B cell (primary cell): ENCODE data around the gene C7orf33. TPM values are rescaled to one million over a fixed set of nuclear protein-coding genes. Genes with fewer than 3 reads are reported as not detected.

Experiments
- ATAC-seq: fragments of 200-7000 bp; cut with Tn5 transposase; one replicate; pipeline ENCODE4 v1.10.0; 2021; ENCODE audit warnings: low read depth, mild to moderate bottlenecking, moderate number of reproducible peaks, moderate library complexity
- CTCF ChIA-PET: fragments of 350-600 bp; sonication (Branson Sonifier 250); formaldehyde crosslinking; loops from one replicate; lab custom pipeline; 2021; ENCODE audit warnings: antibody characterized with exemption, inconsistent platforms; lab: Charles Lee
- POLR2A ChIA-PET: fragments of 350-600 bp; sonication (Branson Sonifier 250); formaldehyde crosslinking; loops from one replicate; lab custom pipeline; 2021; ENCODE audit warnings: antibody characterized with exemption; lab: Charles Lee
- DNase-seq: peaks from one replicate; pipeline ENCODE4 v3.0.0; 2013
- H2AFZ ChIP-seq: 2 replicates; pipeline ENCODE4 v1.6.1; 2012; ENCODE audit warnings: mild to moderate bottlenecking, low read depth, low read length; ENCODE audit not compliant: insufficient read depth, poor library complexity, severe bottlenecking
- H3K27ac ChIP-seq, 2 donors: 1 replicate in 1 of 2; 2 replicates in 1 of 2; pipeline ENCODE4 v1.5.1; 2012 to 2013; ENCODE audit warnings: low read length in 2 of 2, mild to moderate bottlenecking in 2 of 2, moderate library complexity in 1 of 2
- H3K27me3 ChIP-seq, 4 experiments: fragments of 200-600 bp in 1 of 4; sonication (generic) in 1 of 4; replicated peaks in 1 of 4; 1 replicate in 2 of 4; 2 replicates in 2 of 4; pipeline versions ENCODE4 v1.6.1 to v1.7.0; 2013 to 2016; ENCODE audit warnings: low read length in 3 of 4, mild to moderate bottlenecking in 2 of 4, mixed read lengths in 1 of 4, moderate library complexity in 1 of 4; ENCODE audit not compliant: insufficient read depth in 4 of 4, control insufficient read depth in 3 of 4; ENCODE audit errors: control extremely low read depth in 1 of 4
- H3K36me3 ChIP-seq, 2 experiments: replicated peaks in 1 of 2; 1 replicate in 1 of 2; 2 replicates in 1 of 2; pipeline versions ENCODE4 v1.6.1 to v1.7.1; 2013; ENCODE audit warnings: low read length in 1 of 2; ENCODE audit not compliant: insufficient read depth in 2 of 2, control insufficient read depth in 1 of 2; ENCODE audit errors: control extremely low read depth in 1 of 2, extremely low read depth in 1 of 2
- H3K4me1 ChIP-seq, 2 donors: fragments of 200-600 bp in 1 of 2; sonication (generic) in 1 of 2; 1 replicate in 1 of 2; 2 replicates in 1 of 2; pipeline versions ENCODE4 v1.5.1 to v1.6.1; 2013 to 2017; ENCODE audit warnings: low read length in 2 of 2; ENCODE audit not compliant: control insufficient read depth in 2 of 2, insufficient read depth in 2 of 2
- H3K4me2 ChIP-seq: replicated peaks from 2 replicates; pipeline ENCODE3; 2012; ENCODE audit warnings: mild to moderate bottlenecking, low read depth, low read length; ENCODE audit not compliant: poor library complexity, severe bottlenecking
- H3K4me3 ChIP-seq, 5 experiments: fragments of 200-600 bp in 1 of 5; sonication (generic) in 1 of 5; 1 replicate in 3 of 5; 2 replicates in 2 of 5; pipeline versions ENCODE4 v1.5.1 to v1.7.0; 2011 to 2016; ENCODE audit warnings: low read length in 4 of 5, mild to moderate bottlenecking in 4 of 5, low read depth in 2 of 5, control low read depth in 1 of 5, moderate library complexity in 1 of 5; ENCODE audit not compliant: insufficient read depth in 1 of 5; ENCODE audit errors: control extremely low read depth in 1 of 5, extremely low read depth in 1 of 5
- H3K79me2 ChIP-seq: fragments of 200-600 bp; sonication (generic); one replicate; pipeline ENCODE4 v1.6.0; 2016; ENCODE audit warnings: low read length; ENCODE audit not compliant: control insufficient read depth, insufficient read depth
- H3K9ac ChIP-seq: fragments of 200-600 bp; sonication (generic); 2 replicates; pipeline ENCODE4 v1.6.1; 2017; ENCODE audit warnings: mild to moderate bottlenecking, low read length, moderate library complexity
- H3K9me3 ChIP-seq, 3 donors: one replicate each; pipeline versions ENCODE4 v1.6.1 to v1.7.1; 2013; ENCODE audit warnings: low read length in 2 of 3; ENCODE audit not compliant: control insufficient read depth in 2 of 3, insufficient read depth in 1 of 3; ENCODE audit errors: control extremely low read depth in 1 of 3
- H4K20me1 ChIP-seq: 2 replicates; pipeline ENCODE4 v1.6.0; 2012; ENCODE audit warnings: mild to moderate bottlenecking, low read length; ENCODE audit not compliant: insufficient read depth, control insufficient read depth, poor library complexity, severe bottlenecking
- H3K27ac Mint-ChIP-seq: one replicate; pipeline ENCODE4 v1.8.0; 2021; ENCODE audit warnings: mixed read lengths
- H3K27me3 Mint-ChIP-seq: one replicate; pipeline ENCODE4 v1.8.0; 2021; ENCODE audit warnings: mixed read lengths
- H3K4me1 Mint-ChIP-seq: one replicate; pipeline ENCODE4 v1.8.0; 2021; ENCODE audit warnings: mixed read lengths
- H3K4me3 Mint-ChIP-seq: one replicate; pipeline ENCODE4 v1.8.0; 2021; ENCODE audit warnings: mixed read lengths
- H3K9me3 Mint-ChIP-seq: one replicate; pipeline ENCODE4 v1.8.0; 2022; ENCODE audit warnings: mixed read lengths; ENCODE audit not compliant: insufficient read depth
- EZH2 ChIP-seq: IDR thresholded peaks from 2 replicates; pipeline ENCODE4 v1.6.1; 2012; ENCODE audit warnings: borderline replicate concordance, low read depth, mild to moderate bottlenecking, moderate library complexity, low read length; ENCODE audit not compliant: insufficient read depth, poor library complexity, severe bottlenecking
- WGBS: methylation state at CpG from one replicate; pipeline ENCODE4 v1.1.5; 2013; ENCODE audit warnings: missing lambda C conversion rate; ENCODE audit not compliant: insufficient coverage; 5-methylcytosine and 5-hydroxymethylcytosine counted together
- intact Hi-C: fragments of 100-400 bp; cut with micrococcal nuclease; formaldehyde crosslinking; loops from one replicate; pipeline ENCODE4 v1.10.0; 2022
- polyA plus RNA-seq: library from polyadenylated mRNA; depleted of rRNA; stranded (reverse); fragments of >200 nt; gene quantifications from 2 replicates; pipeline ENCODE4 v1.2.3, GENCODE V29; 2012
- total RNA-seq, 2 donors: library from RNA; stranded (reverse); fragments of 120-200 nt in 1 of 2; gene quantifications; 1 replicate in 1 of 2; 2 replicates in 1 of 2; pipeline versions ENCODE4 v1.2.3 to v1.2.4, GENCODE V29; 2013 to 2022
- TF ChIP-seq, protein P1 (sequence below): fragments of 200-600 bp; IDR thresholded peaks from one replicate; pipeline ENCODE4 v1.8.0; 2022; ENCODE audit warnings: antibody characterized with exemption, mild to moderate bottlenecking

The C7orf33 gene
- total and polyA plus RNA-seq, 2 donors (not counting 1 experiment from before 2014, with no cell fraction given): not detected

GRCh38 chr7:148628011-148628410, 37.4 kb downstream of the C7orf33 start:
- TF ChIP-seq, protein P1, sequence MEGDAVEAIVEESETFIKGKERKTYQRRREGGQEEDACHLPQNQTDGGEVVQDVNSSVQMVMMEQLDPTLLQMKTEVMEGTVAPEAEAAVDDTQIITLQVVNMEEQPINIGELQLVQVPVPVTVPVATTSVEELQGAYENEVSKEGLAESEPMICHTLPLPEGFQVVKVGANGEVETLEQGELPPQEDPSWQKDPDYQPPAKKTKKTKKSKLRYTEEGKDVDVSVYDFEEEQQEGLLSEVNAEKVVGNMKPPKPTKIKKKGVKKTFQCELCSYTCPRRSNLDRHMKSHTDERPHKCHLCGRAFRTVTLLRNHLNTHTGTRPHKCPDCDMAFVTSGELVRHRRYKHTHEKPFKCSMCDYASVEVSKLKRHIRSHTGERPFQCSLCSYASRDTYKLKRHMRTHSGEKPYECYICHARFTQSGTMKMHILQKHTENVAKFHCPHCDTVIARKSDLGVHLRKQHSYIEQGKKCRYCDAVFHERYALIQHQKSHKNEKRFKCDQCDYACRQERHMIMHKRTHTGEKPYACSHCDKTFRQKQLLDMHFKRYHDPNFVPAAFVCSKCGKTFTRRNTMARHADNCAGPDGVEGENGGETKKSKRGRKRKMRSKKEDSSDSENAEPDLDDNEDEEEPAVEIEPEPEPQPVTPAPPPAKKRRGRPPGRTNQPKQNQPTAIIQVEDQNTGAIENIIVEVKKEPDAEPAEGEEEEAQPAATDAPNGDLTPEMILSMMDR: no peak
- no peak for TF ChIP-seq EZH2
- H3K36me3 ChIP-seq: no peaks in the 10 kb centered on the region
- no peaks in the 10 kb centered on the region for H4K20me1 ChIP-seq
- ChIA-PET CTCF (no interaction called here), POLR2A (no interaction called here)
- H3K4me3 Mint-ChIP-seq: no peak overlapping the region
- H3K27me3 ChIP-seq: no peaks in the 10 kb centered on the region
- intact Hi-C loops: no loop called here
- no peak for ATAC-seq
- no peak overlapping the region for H2AFZ ChIP-seq
- peaks cover 22% of the 10 kb centered on the region for H3K4me1 Mint-ChIP-seq
- no peak overlapping the region for H3K27ac ChIP-seq
- no peaks in the 10 kb centered on the region for H3K9me3 Mint-ChIP-seq
- H3K9ac ChIP-seq: no peak overlapping the region
- peaks cover under 1 to 13% of the 10 kb centered on the region in 2 donors for H3K4me1 ChIP-seq
- no peaks in the 10 kb centered on the region for H3K9me3 ChIP-seq
- WGBS: 50% methylated on average over 4 of the region's 7 CpGs
- peaks cover 3% of the 10 kb centered on the region for H3K27me3 Mint-ChIP-seq
- no peak overlapping the region for H3K4me3 ChIP-seq
- DNase-seq: no peak
- no peaks in the 10 kb centered on the region for H3K79me2 ChIP-seq
- no peak overlapping the region for H3K27ac Mint-ChIP-seq
- no peak overlapping the region for H3K4me2 ChIP-seq

DNA sequence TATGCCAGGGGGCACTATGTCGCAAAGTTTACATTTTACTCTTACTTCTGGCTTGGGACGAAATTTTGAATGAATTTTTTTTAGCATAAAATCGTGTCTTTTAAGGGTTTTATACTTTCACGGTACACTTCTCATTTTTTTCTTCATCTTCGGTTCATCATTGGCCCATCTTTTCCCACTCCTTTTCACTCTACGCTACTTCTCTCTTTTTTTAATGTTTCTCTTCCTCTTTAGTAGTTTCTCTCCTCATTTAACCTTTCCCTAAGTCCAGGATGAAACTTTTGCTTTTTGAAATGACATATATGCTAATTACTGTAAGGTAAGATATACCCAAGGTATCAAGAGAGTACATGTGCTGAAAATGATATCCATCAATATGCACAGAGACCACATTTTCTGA, 39.5 kb downstream of the C7orf33 start:
- no peaks in the 10 kb centered on the region for H3K27me3 ChIP-seq
- no peak overlapping the region for H3K9ac ChIP-seq
- DNase-seq: no peak
- Mint-ChIP-seq H3K4me3 (no peak overlapping the region), H3K9me3 (no peaks in the 10 kb centered on the region), H3K27ac (no peak overlapping the region), H3K27me3 (peaks cover 3% of the 10 kb centered on the region), H3K4me1 (peaks cover 32% of the 10 kb centered on the region)
- H3K36me3 ChIP-seq: no peaks in the 10 kb centered on the region
- no peaks in the 10 kb centered on the region for H3K9me3 ChIP-seq
- H3K79me2 ChIP-seq: no peaks in the 10 kb centered on the region
- CTCF ChIA-PET: no interaction called here
- H3K4me2 ChIP-seq: no peak overlapping the region
- intact Hi-C loops: no loop called here
- POLR2A ChIA-PET: no interaction called here
- H3K27ac ChIP-seq: no peak overlapping the region
- H3K4me1 ChIP-seq: peaks cover 3 to 18% of the 10 kb centered on the region in 2 donors
- no peaks in the 10 kb centered on the region for H4K20me1 ChIP-seq
- no peak overlapping the region for H2AFZ ChIP-seq
- H3K4me3 ChIP-seq: no peak overlapping the region
- TF ChIP-seq EZH2: no peak
- TF ChIP-seq, protein P1: no peak
- ATAC-seq: no peak
- WGBS: no CpG with 5 or more reads among the region's 6 CpGs
